GM23338 (cell line): Measurements from ENCODE around the gene PTPN22. TPM values are rescaled to one million over a fixed set of nuclear protein-coding genes. Genes with fewer than 3 reads are reported as not detected.

Experiments
- ATAC-seq: fragments of 200-7000 bp; cut with Tn5 transposase; 3 replicates; pipeline ENCODE4 v1.9.1; 2020
- DNase-seq: peaks from one replicate; pipeline ENCODE4 v3.0.0-alpha.2; 2015; ENCODE audit warnings: low spot score
- H2AFZ ChIP-seq: fragments of 200-600 bp; sonication (generic); 2 replicates; pipeline ENCODE4 v1.8.0; 2016; ENCODE audit warnings: antibody characterized with exemption, mild to moderate bottlenecking, moderate library complexity
- H3F3A ChIP-seq: fragments of 200-600 bp; sonication (generic); replicated peaks from 2 replicates; pipeline ENCODE4 v1.8.0; 2017; ENCODE audit warnings: antibody characterized with exemption, mixed run types, low read depth
- H3K27ac ChIP-seq: fragments of 200-600 bp; sonication (generic); 2 replicates; pipeline ENCODE4 v1.6.1; 2016; ENCODE audit warnings: low read depth
- H3K27me3 ChIP-seq: fragments of 200-600 bp; sonication (generic); 2 replicates; pipeline ENCODE4 v1.8.0; 2016; ENCODE audit warnings: mild to moderate bottlenecking, mixed run types, moderate library complexity; ENCODE audit not compliant: insufficient read depth
- H3K36me3 ChIP-seq: fragments of 200-600 bp; sonication (generic); 2 replicates; pipeline ENCODE4 v1.8.0; 2016; ENCODE audit warnings: mild to moderate bottlenecking; ENCODE audit not compliant: insufficient read depth
- H3K4me1 ChIP-seq: fragments of 200-600 bp; sonication (generic); 2 replicates; pipeline ENCODE4 v1.8.0; 2016; ENCODE audit warnings: mild to moderate bottlenecking, moderate library complexity; ENCODE audit not compliant: insufficient read depth
- H3K4me2 ChIP-seq: fragments of 200-600 bp; sonication (generic); 2 replicates; pipeline ENCODE4 v1.7.1; 2017; ENCODE audit warnings: mixed run types
- H3K4me3 ChIP-seq: fragments of 200-600 bp; sonication (generic); 2 replicates; pipeline ENCODE4 v1.6.1; 2016; ENCODE audit warnings: mixed run types
- H3K79me2 ChIP-seq: fragments of 200-600 bp; sonication (generic); replicated peaks from 2 replicates; pipeline ENCODE4 v1.8.0; 2017; ENCODE audit warnings: mild to moderate bottlenecking; ENCODE audit not compliant: insufficient read depth
- H3K9me2 ChIP-seq: fragments of 200-600 bp; sonication (generic); 2 replicates; pipeline ENCODE4 v1.8.0; 2017; ENCODE audit not compliant: insufficient read depth
- H4K20me1 ChIP-seq: fragments of 200-600 bp; sonication (generic); replicated peaks from 2 replicates; pipeline ENCODE4 v1.8.0; 2017; ENCODE audit warnings: mild to moderate bottlenecking; ENCODE audit not compliant: insufficient read depth
- H3K27ac Mint-ChIP-seq: 2 replicates; pipeline ENCODE4 v1.8.0; 2020; ENCODE audit warnings: inconsistent platforms, mild to moderate bottlenecking, moderate library complexity, mixed read lengths
- H3K27me3 Mint-ChIP-seq: 3 replicates; pipeline ENCODE4 v1.8.0; 2022; ENCODE audit warnings: low read depth, mild to moderate bottlenecking, moderate library complexity, mixed read lengths, inconsistent platforms; ENCODE audit not compliant: insufficient read depth, poor library complexity
- H3K36me3 Mint-ChIP-seq: 3 replicates; pipeline ENCODE4 v1.8.0; 2021; ENCODE audit warnings: low read depth, mild to moderate bottlenecking, inconsistent platforms, moderate library complexity, mixed read lengths
- H3K4me1 Mint-ChIP-seq: 3 replicates; pipeline ENCODE4 v1.8.0; 2020; ENCODE audit warnings: mild to moderate bottlenecking, inconsistent platforms, mixed read lengths
- H3K4me3 Mint-ChIP-seq: 3 replicates; pipeline ENCODE4 v1.8.0; 2021; ENCODE audit warnings: moderate library complexity, mild to moderate bottlenecking, inconsistent platforms, mixed read lengths
- H3K9me3 Mint-ChIP-seq: 3 replicates; pipeline ENCODE4 v1.8.0; 2020; ENCODE audit warnings: moderate library complexity, mild to moderate bottlenecking, inconsistent platforms, mixed read lengths
- CREB1 ChIP-seq: fragments of 250-450 bp; sonication (Bioruptor Pico); IDR thresholded peaks from 2 replicates; pipeline ENCODE4 v1.5.0; 2020; ENCODE audit warnings: low read depth, mild to moderate bottlenecking, moderate library complexity
- CTCF ChIP-seq, 2 experiments: fragments of 200-600 bp in 1 of 2; sonication (generic) in 1 of 2; conservative IDR thresholded peaks; 2 replicates each; pipeline versions ENCODE4 v1.5.1 to v1.6.1; 2016 to 2017; ENCODE audit warnings: antibody characterized with exemption in 2 of 2, low read depth in 2 of 2, mild to moderate bottlenecking in 2 of 2, moderate library complexity in 1 of 2
- ETS1 ChIP-seq: IDR thresholded peaks from 2 replicates; pipeline ENCODE4 v1.6.1; 2016; ENCODE audit warnings: antibody characterized with exemption
- EZH2 ChIP-seq: fragments of 200-600 bp; sonication (generic); IDR thresholded peaks from one replicate; pipeline ENCODE4 v1.8.0; 2017; ENCODE audit warnings: antibody characterized with exemption, mild to moderate bottlenecking, low read depth; ENCODE audit not compliant: unreplicated experiment
- EZH2phosphoT487 ChIP-seq: fragments of 200-600 bp; sonication (generic); IDR thresholded peaks from one replicate; pipeline ENCODE4 v1.8.1; 2018; ENCODE audit warnings: antibody characterized with exemption; ENCODE audit not compliant: unreplicated experiment
- JUNB ChIP-seq: IDR thresholded peaks from one replicate; pipeline ENCODE4 v1.6.1; 2016; ENCODE audit warnings: antibody characterized with exemption; ENCODE audit not compliant: unreplicated experiment
- NANOG ChIP-seq: IDR thresholded peaks from 2 replicates; pipeline ENCODE4 v1.6.1; 2016; ENCODE audit warnings: antibody characterized with exemption, borderline replicate concordance
- POLR2AphosphoS5 ChIP-seq: IDR thresholded peaks from 2 replicates; pipeline ENCODE4 v1.6.1; 2016; ENCODE audit warnings: antibody characterized with exemption, low read depth
- REST ChIP-seq: IDR thresholded peaks from one replicate; pipeline ENCODE4 v1.6.1; 2018; ENCODE audit warnings: antibody characterized with exemption; ENCODE audit not compliant: unreplicated experiment
- STAT1 ChIP-seq: IDR thresholded peaks from one replicate; pipeline ENCODE4 v1.6.1; 2016; ENCODE audit warnings: antibody characterized with exemption; ENCODE audit not compliant: unreplicated experiment
- ZNF114 ChIP-seq: fragments of 250-450 bp; sonication (Bioruptor Pico); IDR thresholded peaks from 2 replicates; pipeline ENCODE4 v1.5.0; 2020; ENCODE audit warnings: mild to moderate bottlenecking, moderate library complexity
- ZNF331 ChIP-seq: fragments of 250-450 bp; sonication (Bioruptor Pico); IDR thresholded peaks from 2 replicates; pipeline ENCODE4 v1.5.0; 2020; ENCODE audit warnings: low read depth, mild to moderate bottlenecking, moderate library complexity
- ZNF462 ChIP-seq: fragments of 250-450 bp; sonication (Bioruptor Pico); IDR thresholded peaks from 2 replicates; pipeline ENCODE4 v1.5.0; 2020; ENCODE audit warnings: mild to moderate bottlenecking, moderate library complexity
- polyA plus RNA-seq: library from polyadenylated mRNA; unstranded; fragments of >200 nt; fragmentation: Nextera tagmentation; extraction: Ambion mirVana; gene quantifications from 2 replicates; pipeline ENCODE4 v1.2.1, GENCODE V29; 2016
- total RNA-seq: library from RNA; depleted of rRNA; stranded (reverse); fragments of >200 nt; shearing (Covaris generic); gene quantifications from 2 replicates; pipeline ENCODE4 v1.2.3, GENCODE V29; 2014

PTPN22 gene
- total and polyA plus RNA-seq, 2 experiments from 2014 or later: 0.08 TPM; not detected in 1

GRCh38 chr1:113818578-113818977, 52.9 kb downstream of the PTPN22 start:
- Mint-ChIP-seq H3K27me3 (no peaks in the 10 kb centered on the region), H3K4me3 (no peak overlapping the region), H3K4me1 (no peaks in the 10 kb centered on the region), H3K36me3 (no peaks in the 10 kb centered on the region), H3K9me3 (no peaks in the 10 kb centered on the region), H3K27ac (no peak overlapping the region)
- ATAC-seq (no peak), DNase-seq (no peak)
- H3K27ac ChIP-seq: no peak overlapping the region
- H4K20me1 ChIP-seq: no peaks in the 10 kb centered on the region
- H3K4me3 ChIP-seq: no peak overlapping the region
- H3K36me3 ChIP-seq: no peaks in the 10 kb centered on the region
- H3K4me2 ChIP-seq: no peak overlapping the region
- no peaks in the 10 kb centered on the region for H3K79me2 ChIP-seq
- no peak overlapping the region; the same call in 1 of the 2 replicates for H2AFZ ChIP-seq
- no peaks in the 10 kb centered on the region for H3K4me1 ChIP-seq
- no peak for TF ChIP-seq ZNF331 (CRISPR knock-in tag)
- TF ChIP-seq ETS1: no peak
- TF ChIP-seq EZH2: no peak
- TF ChIP-seq POLR2AphosphoS5: no peak
- no peak for TF ChIP-seq STAT1
- TF ChIP-seq CTCF (conservative IDR thresholded peaks at IDR 0.05; ENCODE audit: low read depth in 2 of 2): no peak
- no peak for TF ChIP-seq JUNB
- TF ChIP-seq EZH2phosphoT487: no peak
- TF ChIP-seq NANOG: no peak
- TF ChIP-seq ZNF462 (CRISPR knock-in tag): no peak
- TF ChIP-seq REST: no peak
- TF ChIP-seq ZNF114 (CRISPR knock-in tag): no peak
- TF ChIP-seq CREB1 (CRISPR knock-in tag): no peak
- H3K27me3 ChIP-seq: no peaks in the 10 kb centered on the region
- no peaks in the 10 kb centered on the region for H3K9me2 ChIP-seq
- H3F3A ChIP-seq: no peaks in the 10 kb centered on the region
